ENCODE results near the gene SGCA.

SGCA gene

DNA sequence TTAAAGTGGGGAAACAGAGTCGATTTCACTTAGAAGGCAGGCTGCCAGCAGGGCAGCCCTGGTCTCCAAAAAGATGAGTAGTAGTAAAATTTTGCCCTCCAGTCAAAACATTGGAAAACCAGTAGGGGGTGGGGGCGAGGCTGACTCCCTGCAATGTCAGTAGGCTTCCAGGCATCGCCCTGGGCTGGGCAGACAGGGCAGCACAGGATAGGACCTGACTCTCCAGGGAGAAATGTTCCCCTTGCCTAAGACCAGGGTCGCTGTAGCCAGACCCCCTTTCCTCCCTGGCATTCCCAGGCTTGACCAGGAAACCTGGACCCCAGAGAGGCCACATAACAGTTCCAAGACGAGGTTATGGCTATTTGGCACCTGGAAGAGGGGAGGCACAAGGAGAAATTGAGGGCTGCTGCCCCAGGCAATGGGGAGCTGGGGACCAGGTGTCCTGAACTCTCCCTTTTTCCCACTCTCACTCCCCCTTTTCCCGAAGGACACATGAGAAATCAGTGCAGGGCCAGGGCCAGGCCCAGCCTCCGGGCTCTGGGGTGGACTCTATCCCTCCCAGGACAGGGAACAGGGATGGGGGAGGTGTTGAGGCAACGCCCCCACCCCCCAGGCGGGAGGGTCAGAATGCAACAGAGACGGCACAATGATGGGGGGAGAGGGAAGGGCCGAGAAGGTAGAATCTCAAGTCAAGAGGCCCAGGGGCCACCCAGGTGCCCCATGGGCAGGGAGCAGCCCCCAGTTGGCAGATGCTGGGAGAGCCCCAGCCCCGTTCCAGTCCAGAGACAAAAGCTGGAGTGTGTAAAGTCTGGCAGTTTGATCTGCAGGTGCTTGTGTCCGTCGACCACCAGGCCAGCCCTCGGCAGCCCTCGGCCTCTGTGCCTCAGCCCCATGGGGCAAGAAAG is 31.3 kb upstream of the SGCA start:
- DNase-seq = no peak
- ATAC-seq = no peak

DNA sequence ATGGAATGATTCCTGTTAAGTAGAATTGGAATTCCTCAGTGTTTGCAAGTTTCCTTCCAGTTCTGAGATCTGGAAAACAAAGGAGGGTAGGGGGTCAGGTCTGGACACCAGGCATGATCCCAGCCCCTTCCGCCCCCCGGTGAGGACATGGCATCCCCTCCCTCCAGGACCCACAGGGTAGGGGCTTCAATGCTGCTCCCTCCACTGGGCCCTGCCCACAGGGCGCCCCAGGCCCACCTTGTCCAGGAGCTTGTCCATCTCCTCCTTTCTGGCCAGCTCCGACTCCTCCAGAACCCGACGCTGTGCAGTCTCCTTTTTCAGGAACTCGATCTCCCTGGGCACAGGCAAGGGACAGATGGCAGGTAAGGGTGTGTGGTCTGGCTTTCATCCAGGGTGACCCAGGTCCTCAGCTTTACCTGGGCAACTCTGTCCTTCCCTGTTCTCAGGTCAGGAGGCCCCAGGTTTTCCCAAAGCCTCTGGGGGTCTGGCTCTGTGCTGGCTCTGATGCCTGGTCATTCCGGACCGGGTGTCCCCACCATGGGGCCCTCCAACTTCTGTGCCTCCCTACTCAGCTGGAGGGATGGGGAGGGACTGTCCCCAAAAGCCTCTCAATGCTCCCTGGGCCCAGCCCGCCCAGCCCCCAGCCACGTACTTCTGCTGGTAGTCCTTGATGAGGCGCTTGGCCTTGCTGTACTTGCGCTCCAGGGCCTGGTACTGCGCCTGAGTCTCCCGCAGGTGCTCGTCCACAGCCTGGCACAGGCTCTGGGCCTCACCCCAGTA is 30.3 kb upstream of the SGCA start:
- ATAC-seq = no peak
- DNase-seq = no peak

DNA sequence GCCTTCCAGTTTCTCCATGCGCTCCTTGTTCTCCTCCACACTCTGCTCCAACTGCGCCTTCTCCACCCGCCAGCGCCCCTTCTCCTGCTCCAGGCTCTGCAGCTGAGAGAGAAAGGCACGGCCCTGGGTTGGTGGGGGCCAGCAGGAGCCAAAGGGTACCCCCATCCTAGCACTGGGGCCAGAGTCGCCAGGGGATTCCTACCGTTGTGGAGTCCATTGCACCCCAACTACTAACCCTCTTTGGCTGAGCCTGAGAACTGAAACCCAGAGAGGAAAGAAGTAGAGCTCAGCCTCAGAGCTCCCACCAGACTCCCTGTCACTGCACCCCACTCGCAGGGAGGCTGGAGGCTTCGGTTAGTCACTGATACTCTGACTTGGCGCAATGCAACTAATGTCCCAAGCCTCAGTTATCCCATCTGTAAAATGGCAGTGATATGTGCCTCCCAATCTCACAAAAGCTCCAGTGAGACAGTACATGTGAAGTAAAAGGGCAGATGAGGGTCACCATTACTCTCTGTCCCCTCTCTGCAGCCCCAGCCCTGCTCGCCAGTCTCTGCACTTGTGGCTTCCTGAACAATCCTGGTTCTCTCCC is 29.6 kb upstream of the SGCA start:
- ATAC-seq (no peak), DNase-seq (no peak)

DNA sequence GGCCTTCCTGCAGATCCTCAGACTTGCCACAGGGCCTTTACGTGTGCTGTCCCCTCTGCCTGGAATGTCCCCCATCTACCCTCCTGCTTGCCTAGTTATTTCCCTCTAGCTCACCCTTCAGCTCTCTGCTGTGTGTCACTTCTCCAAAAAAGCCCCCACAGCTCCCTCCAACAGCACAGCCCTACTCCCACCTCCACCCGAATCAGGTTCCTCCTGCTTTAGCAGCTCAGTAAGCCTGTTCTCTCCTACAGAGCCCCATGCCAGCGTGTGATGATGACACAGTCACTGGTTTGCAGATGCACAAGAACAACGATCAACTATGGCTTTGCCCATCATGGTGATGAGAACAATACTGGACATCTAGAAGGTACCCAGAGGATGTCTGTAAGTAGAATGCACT is 28.8 kb upstream of the SGCA start:
- DNase-seq = no peak

DNA sequence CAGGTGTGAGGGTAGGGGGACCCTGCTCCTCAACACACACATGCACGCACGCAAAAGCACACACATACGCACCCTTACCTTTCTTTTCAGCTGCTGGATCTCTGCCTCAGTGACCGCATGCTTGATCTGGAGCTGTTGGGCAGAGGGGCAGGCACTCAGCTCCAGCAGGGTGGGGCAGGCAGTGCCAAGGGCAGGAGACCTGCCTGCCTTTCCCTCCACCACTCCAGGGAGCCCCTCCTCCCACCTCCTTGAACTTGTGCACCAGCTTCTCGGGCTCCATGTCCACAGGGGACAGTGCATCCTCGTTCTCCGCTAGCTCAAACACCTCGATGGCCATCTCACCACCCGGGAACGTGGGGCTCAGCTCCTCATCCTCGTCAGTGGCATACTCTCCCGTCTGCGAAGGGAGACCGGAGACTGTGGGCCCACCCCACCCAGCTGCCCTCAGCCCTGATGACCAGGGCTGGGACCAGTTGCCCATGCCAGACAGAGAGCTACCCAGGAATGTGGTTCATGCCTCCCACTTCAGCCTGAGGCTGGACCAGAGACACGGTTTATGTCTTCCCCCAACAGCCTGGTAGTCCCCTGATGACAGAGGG is 26.5 kb upstream of the SGCA start:
- ATAC-seq = no peak
- DNase-seq = no peak

More for the DNA sequence above, 28.8 kb upstream of the SGCA start:
- ATAC-seq = no peak

DNA sequence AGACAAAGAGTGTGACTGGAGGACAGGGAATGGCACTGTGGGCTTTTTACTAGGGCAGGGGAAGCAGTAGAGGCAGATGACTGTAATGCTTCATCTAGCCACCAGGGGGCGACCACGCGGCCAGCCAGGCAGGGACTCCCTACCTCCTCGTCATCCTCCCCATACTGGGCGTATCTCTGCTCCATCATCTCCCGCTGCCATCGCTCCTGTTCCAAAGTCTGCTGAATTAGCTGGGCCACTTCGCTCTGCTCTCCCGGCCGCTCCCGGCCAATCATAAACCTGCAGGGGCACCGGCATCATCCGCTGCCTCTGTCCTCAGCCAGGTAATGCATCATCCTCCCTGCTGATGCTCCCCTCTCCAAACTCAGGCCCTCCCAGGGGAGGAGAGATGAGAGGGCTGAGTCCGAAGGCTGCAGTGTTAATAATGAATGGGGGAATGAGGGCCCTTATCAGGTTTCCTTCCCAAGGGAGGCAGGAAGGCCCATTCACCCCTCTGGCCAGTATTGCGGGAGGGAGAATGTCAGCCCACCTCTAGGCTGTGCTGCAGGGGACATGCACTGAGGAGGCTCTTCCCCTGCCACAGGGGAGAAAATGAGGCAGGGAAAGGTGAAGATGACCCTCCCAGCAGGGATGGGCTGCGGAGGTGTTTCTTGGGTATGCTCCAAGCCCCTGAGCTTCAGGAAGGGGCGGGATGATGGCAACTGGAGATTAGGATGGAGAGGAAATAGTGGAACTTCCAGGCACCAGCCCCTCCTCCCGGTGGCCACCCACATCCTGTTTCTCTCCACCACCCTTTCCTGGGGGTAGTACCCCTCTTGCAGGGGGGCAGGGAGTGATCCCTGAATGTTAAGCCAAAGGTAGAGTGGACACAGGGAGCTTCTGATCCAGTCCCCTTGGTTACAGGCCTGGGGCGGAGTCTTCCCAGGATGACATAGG is 25.6 kb upstream of the SGCA start:
- DNase-seq = peak; percentile 85
- peak; percentile 76 for ATAC-seq

DNA sequence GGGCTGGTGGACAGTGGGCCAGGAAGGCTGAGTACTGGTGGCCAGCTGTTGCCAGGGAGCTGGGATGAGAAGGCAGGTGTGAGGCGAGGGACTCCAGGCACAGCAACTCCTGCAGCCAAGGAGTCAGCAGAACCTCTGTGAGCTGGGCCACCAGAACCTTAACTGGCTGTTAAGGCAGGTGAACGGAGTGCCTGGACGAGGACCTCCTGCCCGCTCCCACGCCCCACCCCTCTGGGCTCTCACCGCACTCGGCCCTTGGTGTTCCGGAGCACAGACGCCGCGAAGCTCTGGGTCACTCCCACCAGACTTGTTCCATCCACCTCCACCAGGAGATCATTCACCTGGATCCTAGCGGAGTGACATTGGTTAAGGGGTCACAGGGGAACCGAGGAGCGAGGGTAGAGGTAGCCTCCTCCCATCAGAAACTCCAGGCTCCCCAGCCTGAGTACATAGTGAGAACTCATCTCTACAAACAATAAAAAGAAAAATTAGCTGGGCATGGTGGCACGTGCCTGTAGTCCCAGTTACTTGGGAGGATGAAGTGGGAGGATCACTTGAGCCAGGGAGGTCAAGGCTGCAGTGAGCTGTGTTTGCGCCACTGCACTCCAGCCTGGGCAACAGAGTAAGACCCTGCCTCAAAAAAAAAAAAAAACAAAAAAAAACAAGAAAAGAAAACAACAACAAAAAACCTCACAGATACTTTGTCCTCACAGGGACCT is 24.6 kb upstream of the SGCA start:
- DNase-seq (no peak), ATAC-seq (no peak)

DNA sequence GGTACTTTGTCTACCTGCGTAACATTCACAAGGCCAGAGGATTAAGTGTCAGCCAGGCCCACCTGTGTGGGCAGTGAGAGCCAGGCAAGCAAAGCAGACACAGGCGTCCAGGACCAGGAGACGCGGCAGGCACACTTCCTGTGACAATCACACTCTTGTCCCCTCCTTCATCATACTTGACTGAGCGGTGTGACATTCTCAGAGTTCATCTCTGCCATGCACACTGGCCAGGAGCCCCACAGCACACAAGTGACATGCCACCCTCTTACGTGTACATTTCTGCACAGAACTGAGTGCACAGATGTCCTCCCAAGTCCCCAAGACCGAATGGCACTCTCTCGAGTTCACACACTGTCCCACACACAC is 24.1 kb upstream of the SGCA start:
- ATAC-seq = no peak
- DNase-seq = no peak

DNA sequence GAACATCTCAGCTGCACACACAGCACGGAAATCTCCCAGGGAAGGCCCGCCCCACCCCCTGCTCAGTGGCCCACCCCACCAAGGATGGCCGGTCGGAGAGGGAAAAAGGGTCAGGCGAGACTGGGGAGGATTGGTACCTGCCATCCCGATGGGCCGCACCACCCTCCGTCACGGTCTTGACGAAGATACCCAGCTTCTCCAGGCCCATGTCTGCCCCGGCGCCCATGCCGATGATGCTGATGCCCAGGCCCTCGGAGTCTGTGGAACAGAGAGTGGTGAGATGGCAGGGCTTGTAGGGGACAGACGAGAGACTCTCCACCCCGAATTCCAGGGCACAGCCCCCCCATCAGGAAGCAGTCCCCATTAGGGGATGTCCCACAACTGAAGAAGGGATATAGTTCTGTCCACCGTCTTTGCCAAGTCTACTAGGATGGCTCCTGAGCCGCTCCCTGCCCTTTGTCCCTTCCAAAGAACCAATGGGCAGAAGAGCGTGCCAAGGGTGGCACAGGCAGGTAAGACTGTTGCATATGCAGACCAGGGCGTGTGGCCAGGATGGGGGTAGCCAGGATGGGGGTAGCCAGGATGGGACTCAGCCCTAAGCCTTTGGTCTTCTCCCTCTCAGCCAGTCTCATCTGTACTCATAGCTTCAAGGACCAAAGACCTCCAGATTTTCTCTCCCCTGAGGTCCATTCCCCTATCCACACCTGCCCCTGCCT is 22.2 kb upstream of the SGCA start:
- no peak for ATAC-seq

DNA sequence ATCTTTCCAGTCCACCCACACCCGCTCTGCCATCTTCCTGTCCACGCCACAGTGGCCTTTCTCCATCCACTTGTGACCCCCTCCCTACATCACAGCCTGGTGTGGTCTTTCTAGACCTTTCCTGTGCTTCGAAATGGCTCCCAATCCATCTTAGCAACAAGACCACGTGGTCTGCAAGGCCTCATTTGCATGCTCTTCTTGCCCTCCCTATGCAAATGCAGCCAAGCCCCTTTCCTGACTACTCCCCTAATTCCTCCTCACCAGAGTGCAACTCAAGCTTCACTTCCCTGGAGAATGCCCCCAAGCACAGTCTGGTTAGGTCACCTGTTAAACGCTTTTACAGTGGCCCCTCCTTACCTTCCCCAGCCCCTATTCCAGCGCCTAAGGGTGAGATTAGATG is 21.4 kb upstream of the SGCA start:
- ATAC-seq (no peak), DNase-seq (no peak)

More for the DNA sequence above, 22.2 kb upstream of the SGCA start:
- DNase-seq = no peak

DNA sequence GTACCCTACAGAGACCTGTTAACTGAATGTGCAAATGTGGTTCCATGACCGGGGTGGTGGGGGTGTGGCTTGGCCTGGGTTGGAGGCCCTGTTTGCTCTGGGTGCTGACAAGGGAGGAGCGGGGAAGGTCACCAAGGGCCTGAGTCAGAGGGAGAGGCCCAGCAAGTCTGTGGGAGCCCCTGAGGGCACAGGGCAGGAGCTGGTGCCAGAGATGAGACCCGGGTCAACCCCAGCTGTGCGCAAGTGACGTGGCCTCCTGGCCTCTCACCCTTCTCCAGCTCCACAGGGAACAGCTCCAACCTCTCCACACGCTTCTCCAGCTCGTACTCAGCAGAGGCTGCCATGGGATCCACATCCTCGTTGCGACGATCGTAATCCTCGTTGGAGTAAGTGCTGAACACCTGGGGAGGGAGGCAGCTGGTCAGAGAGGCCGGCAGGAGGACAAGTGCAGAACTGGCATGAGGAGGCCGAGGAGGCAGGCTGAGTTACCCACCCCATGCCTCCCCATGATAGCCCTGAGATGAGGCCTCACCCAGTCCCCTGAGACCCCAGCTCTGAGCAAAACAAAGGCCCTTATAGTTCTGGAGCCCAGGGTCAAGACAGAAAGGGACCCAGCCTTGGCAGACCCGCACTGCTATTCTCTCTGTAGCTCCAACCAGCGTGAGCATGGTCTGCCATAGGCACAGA is 20.8 kb upstream of the SGCA start:
- ATAC-seq (peak; percentile 3), DNase-seq (peak; percentile 55)

DNA sequence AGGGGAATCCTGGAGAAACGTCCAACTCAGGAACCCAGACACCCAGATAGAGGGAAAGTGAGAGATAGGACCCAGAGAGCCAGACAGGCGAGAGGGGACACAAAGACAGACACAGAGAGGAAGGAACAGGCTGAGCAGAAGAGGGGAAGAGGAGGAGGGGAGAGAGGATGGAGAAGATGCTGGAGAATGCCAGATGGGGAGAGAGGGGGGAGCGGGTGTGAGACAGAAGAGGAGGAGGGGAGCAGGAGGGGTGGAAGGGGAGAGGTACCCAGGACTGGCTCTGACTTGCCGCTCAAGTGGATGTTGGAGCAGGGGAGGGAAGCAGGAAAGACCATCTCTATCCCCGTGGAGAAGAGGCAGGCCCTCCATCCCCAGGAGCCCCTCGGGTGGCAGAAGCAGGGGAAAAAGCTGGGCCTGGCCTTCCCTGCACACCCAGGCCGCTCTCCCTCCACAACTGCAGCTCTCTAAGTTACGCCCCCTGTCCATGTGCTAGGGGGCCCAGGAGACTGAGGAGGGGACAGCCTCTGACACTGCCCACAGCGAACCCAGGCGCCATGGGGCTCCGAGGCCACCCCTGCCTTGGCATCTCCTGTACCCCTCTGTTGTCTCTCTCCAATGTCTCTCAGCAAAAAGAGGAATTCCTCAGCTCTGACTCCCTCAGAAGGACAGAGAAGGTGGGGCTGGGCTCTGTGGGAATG is 20.1 kb upstream of the SGCA start:
- no peak for DNase-seq
- ATAC-seq = no peak

DNA sequence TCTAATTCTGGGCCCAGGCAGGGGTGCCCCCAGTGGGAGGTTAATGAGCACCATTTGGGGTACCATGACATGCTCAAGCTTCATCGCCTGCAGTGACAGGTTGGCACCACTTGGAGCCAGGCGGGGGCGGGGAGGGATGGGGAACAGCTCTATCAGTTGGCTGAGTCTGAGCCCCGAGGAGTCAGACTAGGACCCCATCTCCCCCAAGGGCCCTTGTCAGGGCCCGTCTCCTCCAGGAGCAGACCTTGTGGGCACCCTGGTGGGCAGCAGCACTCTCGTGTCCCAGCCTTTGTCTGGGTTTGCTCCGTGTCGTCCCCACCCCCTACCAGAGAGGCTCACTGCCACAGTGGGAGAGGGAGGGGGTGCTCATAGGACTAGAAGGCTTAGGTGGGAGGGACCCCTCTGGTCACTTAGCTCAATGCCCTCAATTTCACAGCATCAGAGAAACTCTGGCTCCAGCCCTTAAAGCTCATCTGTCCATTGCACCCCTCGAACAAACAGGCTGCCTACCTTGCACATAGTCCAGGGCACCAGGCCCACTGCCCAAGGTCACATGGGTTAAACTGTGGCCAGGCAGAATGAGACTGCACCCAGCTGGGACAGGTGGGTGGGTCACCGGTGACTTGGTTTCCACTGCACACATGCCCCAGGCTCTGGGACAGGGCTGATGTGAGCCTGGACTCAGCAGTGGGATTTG is 19.4 kb upstream of the SGCA start:
- DNase-seq (peak; percentile 51), ATAC-seq (no peak)

DNA sequence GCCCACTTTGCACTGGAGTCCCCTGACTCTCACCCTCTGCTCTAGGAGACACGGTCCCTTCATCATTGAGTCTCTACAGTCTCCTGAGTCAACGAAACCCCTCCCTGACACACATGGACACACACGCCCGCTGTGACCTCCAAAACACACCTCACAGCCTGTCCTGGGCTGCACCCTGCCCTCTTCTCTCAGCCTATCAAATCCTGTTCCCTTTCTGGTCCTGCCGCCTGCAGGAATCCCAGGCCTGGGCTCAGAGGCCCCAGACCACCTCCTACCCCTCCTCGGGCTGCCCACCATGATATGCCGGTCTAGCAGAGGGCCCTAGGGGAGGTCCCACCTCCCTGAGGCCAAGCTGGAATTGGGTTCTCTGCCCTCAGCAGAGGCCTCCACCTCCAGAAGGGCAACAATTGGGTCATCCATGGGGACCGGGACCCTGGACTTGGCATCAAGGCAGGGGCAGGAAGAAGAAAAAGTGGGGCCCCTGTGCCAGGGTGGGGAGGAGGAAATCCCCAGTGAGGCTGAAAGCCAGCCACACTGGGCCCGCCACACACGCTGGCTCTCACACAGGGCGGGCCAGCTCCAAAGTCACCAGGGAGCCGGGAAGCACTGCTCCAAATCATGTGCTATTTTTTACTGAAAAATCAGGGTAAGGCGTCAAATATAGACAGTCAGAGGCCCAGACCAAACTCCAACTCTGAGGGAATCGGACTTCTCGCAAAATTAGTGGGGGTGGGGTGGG is 18.7 kb upstream of the SGCA start:
- DNase-seq = peak; percentile 35
- ATAC-seq = no peak

DNA sequence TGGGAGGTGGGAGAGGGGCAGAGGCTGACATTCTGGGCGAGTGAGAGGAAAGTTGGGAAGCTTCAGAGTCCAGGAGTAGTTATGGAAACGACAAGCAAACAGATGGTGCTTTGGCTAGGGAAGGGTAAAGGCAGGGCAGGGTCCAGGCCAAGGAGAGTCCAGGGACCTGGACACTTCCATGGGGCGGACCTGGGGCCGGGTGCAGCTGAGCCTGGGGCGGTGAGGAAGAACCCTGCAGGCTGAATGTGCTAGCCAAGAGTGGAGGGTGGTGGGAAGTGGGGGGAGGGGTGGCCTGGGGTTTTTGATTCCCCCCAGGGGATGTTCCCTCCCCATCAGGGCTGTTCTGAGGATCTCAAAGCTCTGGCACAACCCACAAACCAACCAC is 18.0 kb upstream of the SGCA start:
- DNase-seq (peak; percentile 55), ATAC-seq (no peak)

DNA sequence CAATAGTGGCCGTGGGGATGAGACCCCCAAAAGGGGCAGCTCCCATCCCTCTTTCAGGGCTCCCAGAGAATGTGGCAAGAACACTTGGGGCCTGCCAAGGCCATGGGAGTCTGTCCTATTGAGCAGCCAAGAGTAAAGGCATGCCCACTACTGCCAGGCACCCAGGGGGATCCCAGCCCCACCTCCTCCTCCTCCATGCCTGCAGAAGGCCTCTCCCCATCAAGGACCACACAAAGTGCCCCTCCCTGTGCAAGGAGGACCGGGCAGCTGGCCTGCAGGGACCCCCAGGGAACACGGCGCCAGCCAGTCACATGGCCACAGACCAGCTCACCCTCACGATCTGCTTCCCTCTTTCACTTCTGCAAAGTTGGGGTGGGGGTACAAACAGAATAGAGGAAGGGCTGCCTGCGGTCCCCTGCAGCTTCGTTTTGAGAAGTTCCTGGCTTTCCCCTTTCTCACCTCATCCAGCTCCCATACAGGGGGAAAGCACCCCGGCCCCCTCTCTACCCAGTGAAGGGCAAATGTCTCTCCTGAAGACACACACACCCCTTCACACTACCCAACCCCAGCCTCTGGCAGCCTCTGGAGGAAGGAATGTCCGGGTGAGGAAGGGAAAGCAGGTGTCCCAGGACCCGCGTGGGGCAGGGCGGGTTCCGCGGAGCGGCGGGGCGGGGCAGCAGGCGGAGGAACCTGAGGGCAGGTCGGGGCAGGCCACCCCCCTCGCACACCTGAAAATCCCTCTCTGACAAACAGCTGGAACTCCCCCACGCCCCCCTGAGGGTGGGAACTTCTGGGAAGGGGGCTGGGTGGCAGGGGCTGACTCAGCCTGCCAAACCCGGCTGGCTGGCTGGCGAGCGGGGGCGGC is 17.3 kb upstream of the SGCA start:
- peak; percentile 87 for DNase-seq

DNA sequence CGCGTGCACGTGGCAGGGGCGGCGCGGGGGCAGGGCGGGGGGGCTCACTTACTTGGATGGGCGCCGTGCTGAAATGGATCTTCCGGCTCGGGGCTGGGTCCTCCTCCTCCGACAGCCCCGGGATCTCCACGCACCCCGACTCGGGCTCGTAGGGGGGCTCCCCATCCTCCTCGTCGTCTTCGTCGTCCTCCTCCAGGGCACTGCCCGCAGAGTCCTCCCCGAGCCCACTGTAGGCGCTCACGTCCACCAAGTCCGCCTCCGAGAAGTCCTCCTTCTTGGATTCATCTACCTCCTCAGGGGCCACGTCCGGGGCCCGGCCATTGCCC is 16.8 kb upstream of the SGCA start:
- DNase-seq = no peak
- no peak for ATAC-seq

More for the DNA sequence above, 17.3 kb upstream of the SGCA start:
- ATAC-seq = peak; percentile 55

Data from stimulated activated naive CD8-positive, alpha-beta T cell treated with anti-CD3 and anti-CD28 coated beads, Interleukin-15, Interleukin-2, amounts not matched to agents 100 U/mL and 50 U/mL, for 24 hours (primary cell).